ENCODE measurements around the gene ARHGAP26. TPM values are rescaled to one million over a fixed set of nuclear protein-coding genes. Genes with fewer than 3 reads are reported as not detected.

Gene ARHGAP26
- total and polyA plus RNA-seq, 10 donors, result 4.2 to 148 (median 55.5) TPM

- 81 to 92% (median 87%) methylated on average over 4 of the region's 4 CpGs for WGBS, 5 donors
- intact Hi-C loops (cut with DNase I; ENCODE audit: low total_unique reads), result no loop called here
- no peak for TF ChIP-seq POLR2A (IDR thresholded peaks at IDR 0.05)
- TF ChIP-seq POLR2AphosphoS5 (IDR thresholded peaks at IDR 0.05), result no peak
- TF ChIP-seq CTCF (IDR thresholded peaks at IDR 0.05 in 8 of 11, conservative IDR thresholded peaks at IDR 0.05 in 3 of 11), result no peak
- Histone ChIP-seq H3K4me3 (no peak overlapping the region), H3K9me3 (no peaks in the 10 kb centered on the region), H3K36me3 (no peaks in the 10 kb centered on the region), H3K27me3 (replicated peaks in 1 of 7) (no peaks in the 10 kb centered on the region), H3K4me1 (peaks cover 0 to 61% (median 5%) of the 10 kb centered on the region in 6 donors), H3K27ac (no peak overlapping the region)
- no peak for DNase-seq
Observed at GRCh38 chr5:142853682-142854081, 83.5 kb downstream of the ARHGAP26 start.

GRCh38 chr5:142856269-142856782 lies 86.1 kb downstream of the ARHGAP26 start:
- WGBS, 5 donors, result 81 to 91% (median 87%) methylated on average over 6 of the region's 6 CpGs
- intact Hi-C loops (cut with DNase I; ENCODE audit: low total_unique reads), result no loop called here
- peaks cover 0 to 65% (median 15%) of the 10 kb centered on the region in 6 donors for H3K4me1 ChIP-seq
- H3K27ac ChIP-seq, result no peak overlapping the region
- H3K9me3 ChIP-seq, result no peaks in the 10 kb centered on the region
- H3K4me3 ChIP-seq, result no peak overlapping the region
- no peak for DNase-seq
- no peaks in the 10 kb centered on the region for H3K27me3 ChIP-seq (replicated peaks in 1 of 7)
- no peaks in the 10 kb centered on the region for H3K36me3 ChIP-seq
- TF ChIP-seq POLR2A (IDR thresholded peaks at IDR 0.05) (no peak), CTCF (IDR thresholded peaks at IDR 0.05 in 8 of 11, conservative IDR thresholded peaks at IDR 0.05 in 3 of 11) (no peak), POLR2AphosphoS5 (IDR thresholded peaks at IDR 0.05) (no peak)

- Histone ChIP-seq H3K9me3 (no peaks in the 10 kb centered on the region), H3K27ac (no peak overlapping the region), H3K36me3 (no peaks in the 10 kb centered on the region), H3K4me1 (peaks cover 0 to 65% (median 21%) of the 10 kb centered on the region in 6 donors), H3K27me3 (replicated peaks in 1 of 7) (no peaks in the 10 kb centered on the region), H3K4me3 (no peak overlapping the region)
- TF ChIP-seq POLR2A (IDR thresholded peaks at IDR 0.05) (no peak), CTCF (IDR thresholded peaks at IDR 0.05 in 8 of 11, conservative IDR thresholded peaks at IDR 0.05 in 3 of 11) (no peak), POLR2AphosphoS5 (IDR thresholded peaks at IDR 0.05) (no peak)
- no peak for DNase-seq
- intact Hi-C loops (cut with DNase I; ENCODE audit: low total_unique reads), result no loop called here
- WGBS, 5 donors, result 49 to 73% (median 67%) methylated on average over 4 of the region's 4 CpGs
Observed at GRCh38 chr5:142857405-142857804, 87.2 kb downstream of the ARHGAP26 start.

- H3K36me3 ChIP-seq, result no peaks in the 10 kb centered on the region
- no peaks in the 10 kb centered on the region for H3K27me3 ChIP-seq (replicated peaks in 1 of 7)
- H3K4me3 ChIP-seq, result no peak overlapping the region
- no peak overlapping the region for H3K27ac ChIP-seq
- DNase-seq, result no peak
- WGBS, 5 donors, result 95 to 100% (median 97%) methylated on average over 2 of the region's 2 CpGs
- H3K9me3 ChIP-seq, result no peaks in the 10 kb centered on the region
- no peak for TF ChIP-seq CTCF (IDR thresholded peaks at IDR 0.05 in 8 of 11, conservative IDR thresholded peaks at IDR 0.05 in 3 of 11)
- no peak for TF ChIP-seq POLR2A (IDR thresholded peaks at IDR 0.05)
- no peak for TF ChIP-seq POLR2AphosphoS5 (IDR thresholded peaks at IDR 0.05)
- H3K4me1 ChIP-seq, result peaks cover 0 to 62% (median 17%) of the 10 kb centered on the region in 6 donors
- intact Hi-C loops (cut with DNase I; ENCODE audit: low total_unique reads), result no loop called here
Observed at GRCh38 chr5:142859037-142859436, 88.9 kb downstream of the ARHGAP26 start.
